ENCODE results near the gene MRS2. TPM values are rescaled to one million over a fixed set of nuclear protein-coding genes. Genes with fewer than 3 reads are reported as not detected.
"Not testable (repeated sequence)": the region's sequence is repeated elsewhere in the genome, so short reads cannot be mapped to it uniquely, and the experiment has no call there.

MRS2 gene
- total and polyA plus RNA-seq, 8 donors = 27.3 to 33.2 (median 31.7) TPM

- peak within 1 kb of the TSS; percentile 23 to 39 for H3K4me3 ChIP-seq
- intact Hi-C loops (cut with DNase I) = no loop called here
- no peaks in the 10 kb centered on the region for H3K36me3 ChIP-seq
- peaks cover 5 to 45% of the 10 kb centered on the region in 2 donors for H3K27me3 ChIP-seq
- no peaks in the 10 kb centered on the region for H3K9me3 ChIP-seq
- DNase-seq (peak; percentile 33 to 93 (median 84)), ATAC-seq (peak; percentile 88)
- TF ChIP-seq CTCF (IDR thresholded peaks at IDR 0.05) = no peak
- H3K4me1 ChIP-seq = peaks cover 0 to 19% of the 10 kb centered on the region in 2 donors
- peak within 1 kb of the TSS in 1 of 2 donors; percentile 33 for H3K27ac ChIP-seq
Observed at GRCh38 chr6:24357336-24358218, 45.2 kb upstream of the MRS2 start, which contains the start of gene DCDC2. Gene DCDC2 (minus strand): TSS chr6:24358059. CDS start chr6:24357750, 309 bp downstream.

- peaks cover 5 to 52% of the 10 kb centered on the region in 2 donors for H3K27me3 ChIP-seq
- DNase-seq = no peak
- ATAC-seq = no peak
- peak overlapping the region; percentile 23 to 39 for H3K4me3 ChIP-seq
- H3K4me1 ChIP-seq = peaks cover 0 to 19% of the 10 kb centered on the region in 2 donors
- intact Hi-C loops (cut with DNase I) = no loop called here
- peak overlapping the region in 1 of 2 donors; percentile 33 for H3K27ac ChIP-seq
- no peak for TF ChIP-seq CTCF (IDR thresholded peaks at IDR 0.05)
- H3K9me3 ChIP-seq = no peaks in the 10 kb centered on the region
- no peaks in the 10 kb centered on the region for H3K36me3 ChIP-seq
Observed at GRCh38 chr6:24358219-24358821, 44.4 kb upstream of the MRS2 start.

- H3K4me3 ChIP-seq = peak overlapping the region; percentile 34 to 38
- H3K4me1 ChIP-seq = peaks cover 0 to 19% of the 10 kb centered on the region in 2 donors
- no peaks in the 10 kb centered on the region for H3K9me3 ChIP-seq
- H3K36me3 ChIP-seq = no peaks in the 10 kb centered on the region
- peak overlapping the region; percentile 47 to 70 for H3K27ac ChIP-seq
- intact Hi-C loops (cut with DNase I) = no loop called here
- peak; percentile 87 for ATAC-seq
- peak; percentile 50 to 91 (median 84) for DNase-seq
- H3K27me3 ChIP-seq = peaks cover 5 to 61% of the 10 kb centered on the region in 2 donors
- TF ChIP-seq CTCF (IDR thresholded peaks at IDR 0.05) = peak; percentile 63 to 69
Observed at GRCh38 chr6:24359640-24360454, 42.9 kb upstream of the MRS2 start.

- peaks cover 0 to 19% of the 10 kb centered on the region in 2 donors for H3K4me1 ChIP-seq
- intact Hi-C loops (cut with DNase I); DNase-seq; H3K4me3 ChIP-seq; ATAC-seq; H3K27ac ChIP-seq; H3K36me3 ChIP-seq; H3K9me3 ChIP-seq: not testable (repeated sequence)
- H3K27me3 ChIP-seq = peaks cover 5 to 53% of the 10 kb centered on the region in 2 donors
Observed at GRCh38 chr6:24362363-24362762, 40.4 kb upstream of the MRS2 start.

- H3K36me3 ChIP-seq; H3K4me3 ChIP-seq; ATAC-seq; DNase-seq; intact Hi-C loops (cut with DNase I); H3K9me3 ChIP-seq; H3K4me1 ChIP-seq; H3K27ac ChIP-seq: not testable (repeated sequence)
- H3K27me3 ChIP-seq = peaks cover 0 to 35% of the 10 kb centered on the region in 2 donors
Observed at GRCh38 chr6:24365103-24365633, 37.6 kb upstream of the MRS2 start.
